T-helper 1 cell (primary cell): ENCODE measurements around the gene NIFK.
"Not testable (repeated sequence)": the region's sequence is repeated elsewhere in the genome, so short reads cannot be mapped to it uniquely, and the experiment has no call there.

Experiments used
- DNase-seq, 5 donors: peaks; one replicate each; pipeline ENCODE4 v3.0.0-alpha.2; 2012 to 2020
- total RNA-seq, 4 donors: gene quantifications; one replicate each; lab custom pipeline; 2026; lab: John Stamatoyannopoulos, UW

The NIFK gene
- 20.1 to 32.8 (median 22.6) reads per million in 4 donors for total RNA-seq

DNA sequence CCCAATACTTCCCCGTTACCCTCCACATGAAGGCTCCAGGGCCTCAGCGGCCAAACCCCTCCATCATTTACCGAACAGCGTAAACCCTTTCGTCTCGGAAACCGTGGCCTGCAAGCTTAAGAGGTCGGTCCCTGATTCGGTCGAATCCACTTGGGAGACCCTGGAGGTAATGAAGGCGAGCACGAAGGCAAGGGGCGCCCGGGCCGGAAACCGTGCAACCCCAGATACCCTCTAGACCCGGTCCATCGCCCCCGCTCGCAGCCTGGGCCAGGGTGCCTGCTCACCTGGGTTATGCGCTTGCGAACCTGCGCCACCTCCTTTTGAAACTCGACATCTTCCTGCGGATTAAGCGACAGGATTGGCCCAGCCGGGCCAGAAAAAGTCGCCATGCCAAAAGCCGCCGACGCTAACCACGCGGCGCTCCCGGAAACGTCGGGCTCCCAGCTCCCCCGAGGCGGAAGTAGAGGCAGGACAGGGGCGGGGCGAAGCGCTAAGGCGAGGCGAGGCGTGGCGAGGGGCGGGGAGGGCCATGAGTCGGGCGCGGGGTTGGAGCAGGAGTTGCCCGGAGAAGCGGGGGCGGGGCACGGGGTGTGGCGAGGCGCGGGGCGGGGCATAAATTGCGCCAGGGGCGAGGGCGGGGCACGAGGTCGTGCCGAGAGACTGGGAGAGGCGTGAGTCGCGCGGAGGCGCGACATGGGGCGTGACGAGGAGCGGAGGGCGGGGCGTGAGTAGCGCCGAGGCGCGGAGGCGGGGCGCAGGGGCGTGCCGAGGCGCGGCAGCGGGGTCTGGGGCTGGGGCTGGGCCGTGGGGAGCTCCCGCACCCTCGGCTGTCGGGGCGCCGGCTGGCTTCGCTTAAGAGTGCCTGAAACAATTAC lies at the start of gene NIFK:
TSS of gene NIFK (minus strand) at position 414 of the 875 bp plus-strand sequence. CDS start at position 389, 25 bp downstream.
- peak; percentile 99 to 100 (median 100) for DNase-seq

DNA sequence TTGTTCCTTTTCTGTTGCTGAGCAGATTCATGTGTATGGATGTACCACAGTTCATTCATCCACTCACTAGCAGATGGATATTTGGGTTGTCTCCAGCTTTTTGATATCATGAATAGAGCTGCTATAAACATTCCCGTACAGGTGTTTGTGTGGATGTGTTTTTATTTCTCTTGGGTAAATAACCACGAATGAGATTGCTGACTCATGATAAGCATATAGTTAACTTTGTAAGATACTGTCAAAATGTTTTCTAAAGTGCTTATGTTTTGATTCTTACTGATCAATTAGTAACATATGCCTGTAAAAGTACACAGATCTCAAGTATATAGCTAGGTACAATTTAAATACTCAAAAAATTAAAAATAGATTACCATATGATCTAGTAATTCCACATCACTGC lies 46.5 kb upstream of the NIFK start:
- no peak for DNase-seq

DNA sequence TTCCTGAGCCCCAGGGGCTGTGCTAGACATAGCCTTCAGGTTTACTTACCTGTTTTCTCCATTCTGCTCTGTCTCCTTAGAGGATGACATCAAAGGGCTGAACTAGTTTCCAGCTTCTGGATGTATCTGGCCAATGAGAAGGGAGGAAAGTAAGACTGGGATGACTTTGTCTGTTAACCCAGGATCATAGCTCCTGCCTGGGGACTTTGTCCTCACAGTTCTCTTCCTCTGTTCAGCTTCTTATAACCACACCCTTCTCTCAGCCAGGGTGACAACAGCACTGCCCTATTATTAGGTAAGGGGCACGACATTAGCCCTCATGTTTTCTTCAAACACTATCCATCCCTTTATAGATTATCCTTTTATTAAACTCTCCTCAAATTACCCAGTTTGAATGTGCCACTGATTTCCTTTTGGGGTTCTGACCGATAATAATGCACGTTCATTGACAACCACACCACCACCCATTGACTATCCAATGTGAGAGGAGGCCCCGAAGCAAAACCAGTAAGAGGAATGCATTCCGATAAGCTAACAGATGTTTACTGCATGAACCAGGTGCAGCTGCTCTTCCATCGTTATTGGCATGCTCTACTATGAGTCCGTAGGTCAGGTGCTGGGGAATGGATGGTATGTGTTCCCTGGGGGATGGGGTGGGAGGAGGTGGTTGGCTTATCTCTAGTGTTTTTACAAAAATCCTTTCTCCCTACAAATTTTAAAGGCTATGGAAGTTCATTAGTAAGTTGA lies 42.2 kb upstream of the NIFK start:
- DNase-seq = no peak

GRCh38 chr2:121777699-121778058 lies 41.0 kb upstream of the NIFK start:
- DNase-seq = no peak

- DNase-seq = no peak
Measured at GRCh38 chr2:121776885-121777698, 40.4 kb upstream of the NIFK start.

- DNase-seq = no peak
Measured at GRCh38 chr2:121776361-121776760, 39.7 kb upstream of the NIFK start.

- DNase-seq = no peak
Measured at GRCh38 chr2:121774235-121774634, 37.6 kb upstream of the NIFK start.

DNA sequence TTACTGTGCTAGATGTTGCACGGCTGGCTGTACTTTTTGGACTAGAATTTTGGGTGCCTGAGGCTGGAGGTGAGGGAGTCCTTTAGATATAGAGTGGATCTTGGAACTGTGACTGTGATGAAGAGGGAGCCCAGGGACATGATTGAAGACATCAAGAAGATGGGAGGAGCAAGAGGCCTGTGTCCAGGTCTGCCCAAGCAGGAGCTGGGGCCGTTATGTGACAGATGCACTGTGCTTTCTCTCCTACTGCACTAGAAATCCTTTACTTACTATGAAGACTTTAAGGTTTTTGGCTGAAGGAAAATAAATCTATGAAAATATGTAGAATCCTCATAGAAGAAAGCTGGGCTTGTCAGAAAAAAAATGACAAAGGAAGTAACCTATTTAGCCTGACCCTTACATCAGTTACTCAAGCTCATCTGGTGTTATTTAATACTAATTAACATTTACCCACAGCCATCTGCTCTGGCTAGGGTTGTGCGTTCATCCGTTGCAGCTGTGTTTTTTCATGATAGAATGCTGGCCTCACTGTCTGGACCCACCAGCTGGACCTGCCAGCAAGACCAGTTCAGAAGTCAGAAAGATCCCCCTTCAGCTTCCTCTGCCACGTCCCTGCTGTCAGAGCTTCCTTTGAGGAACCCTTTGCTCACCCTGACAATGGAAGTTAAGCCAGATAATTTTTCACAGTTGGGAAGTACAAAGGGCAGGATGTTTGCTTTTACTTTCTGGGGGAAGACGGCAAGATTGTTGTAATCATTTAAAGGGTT lies 35.5 kb upstream of the NIFK start:
- no peak for DNase-seq

DNA sequence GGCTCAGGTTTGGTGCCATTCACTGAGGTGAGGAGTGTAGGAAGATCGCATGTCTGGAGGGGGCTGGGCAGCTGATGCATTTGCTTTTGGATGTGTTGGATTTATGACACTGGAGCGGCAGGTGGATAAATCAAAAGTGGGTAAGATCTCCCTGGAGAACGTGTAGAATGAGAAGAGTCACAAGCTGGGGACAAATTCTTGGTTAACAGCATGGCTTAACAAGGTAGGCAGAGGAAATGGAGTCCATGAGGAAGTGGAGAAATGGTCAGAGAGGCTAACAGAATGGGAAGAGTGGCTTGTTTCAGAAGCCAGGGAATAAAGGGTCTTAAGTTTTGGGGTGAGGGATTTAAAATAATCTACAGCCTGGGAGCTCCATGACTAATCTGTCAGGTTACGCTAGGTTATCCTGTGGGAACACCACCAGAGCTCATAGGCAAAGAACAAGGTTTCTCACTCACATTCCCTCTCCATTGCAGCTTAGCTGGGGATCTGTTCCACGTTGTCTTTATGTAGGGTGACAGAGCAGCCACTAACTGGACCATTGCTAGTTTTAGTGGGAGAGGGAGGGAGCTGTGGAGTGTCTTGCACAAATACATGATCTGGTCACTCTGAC lies 31.6 kb upstream of the NIFK start:
- DNase-seq = no peak

- no peak for DNase-seq
Measured at GRCh38 chr2:121766624-121767023, 29.9 kb upstream of the NIFK start.

DNA sequence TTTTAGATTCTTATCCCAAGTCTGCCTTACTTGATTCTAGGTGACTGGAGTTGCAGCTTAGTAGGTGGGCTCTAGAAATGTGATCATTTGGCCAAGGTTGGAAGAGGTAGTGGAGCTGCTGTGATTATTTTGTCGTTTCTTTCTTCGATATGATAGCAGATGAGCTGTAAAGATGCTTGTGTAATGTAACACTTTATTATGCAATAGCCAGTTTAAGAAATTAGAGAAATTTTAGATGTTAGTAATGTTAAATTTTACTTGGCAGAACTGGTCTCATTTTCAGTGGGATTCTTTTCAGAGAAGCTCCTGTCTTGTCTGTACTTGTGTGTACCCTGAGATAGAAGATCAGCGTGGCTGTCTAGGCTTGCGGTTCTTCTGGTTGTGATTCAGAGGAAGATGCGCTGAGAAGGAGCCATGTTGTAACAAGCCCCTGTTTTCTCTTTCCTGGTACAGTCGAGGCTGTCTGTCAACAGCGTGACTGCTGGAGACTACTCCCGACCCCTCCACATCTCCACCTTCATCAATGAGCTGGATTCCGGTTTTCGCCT lies 28.1 kb upstream of the NIFK start:
- no peak for DNase-seq

GRCh38 chr2:121755237-121756111 lies 18.8 kb upstream of the NIFK start, which contains the start of gene TSN:
TSS of gene TSN (plus strand) at chr2:121755651. CDS start at chr2:121755780, 129 bp downstream.
- peak; percentile 95 to 99 (median 97) for DNase-seq

GRCh38 chr2:121754851-121755236 lies 18.2 kb upstream of the NIFK start:
- no peak for DNase-seq

- DNase-seq = no peak
Measured at GRCh38 chr2:121748202-121748601, 11.5 kb upstream of the NIFK start.

DNA sequence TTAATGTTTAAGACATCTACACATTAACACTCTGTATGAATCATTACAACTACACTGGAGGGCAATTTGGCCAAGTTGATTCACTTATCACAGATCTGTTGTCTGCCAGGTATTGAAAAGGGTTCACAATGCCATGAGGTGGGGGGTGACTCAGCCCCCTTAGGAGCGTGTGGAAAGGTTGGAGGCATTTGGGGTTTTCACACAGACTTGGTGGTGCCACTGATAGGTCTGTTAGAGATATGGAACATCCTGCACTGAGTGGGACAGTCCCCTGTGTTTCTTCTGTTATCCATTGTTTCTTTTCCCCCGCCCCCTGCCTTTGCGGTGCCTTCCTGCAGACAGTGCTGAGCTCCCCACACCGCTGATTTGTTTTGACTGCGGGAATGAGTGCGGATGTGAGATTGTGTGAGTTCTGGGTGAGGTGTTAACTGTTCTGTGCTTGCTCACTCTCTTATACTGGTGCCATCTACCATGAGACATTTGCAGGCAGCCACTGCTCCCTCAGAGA lies 9.4 kb upstream of the NIFK start:
- no peak for DNase-seq

DNA sequence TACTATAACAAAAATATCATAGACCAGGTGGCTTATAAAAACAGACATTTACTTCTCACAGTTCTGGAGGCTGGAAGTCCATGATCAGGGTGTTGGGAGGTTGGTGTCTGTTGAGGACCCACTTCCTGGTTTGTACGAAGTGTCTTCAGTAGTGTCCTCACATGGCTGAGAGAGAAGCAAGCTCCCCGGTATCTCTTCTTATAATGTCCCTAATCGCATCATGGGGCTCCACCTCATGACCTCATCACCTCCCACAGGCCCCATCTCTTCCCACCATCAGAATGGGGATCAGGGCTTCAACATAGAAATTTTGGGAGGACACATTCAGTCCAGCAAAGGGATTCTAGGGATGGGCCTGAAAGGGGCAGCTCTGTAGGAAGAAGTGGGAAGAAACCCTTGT lies 4.8 kb upstream of the NIFK start:
- DNase-seq = no peak

GRCh38 chr2:121740973-121741372 lies 4.3 kb upstream of the NIFK start:
- no peak for DNase-seq

GRCh38 chr2:121736140-121736461 lies 574 bp downstream of the NIFK start:
- no peak for DNase-seq

GRCh38 chr2:121735518-121736074 lies 1.1 kb downstream of the NIFK start:
- peak in 1 of 5 donors; percentile 25 for DNase-seq

DNA sequence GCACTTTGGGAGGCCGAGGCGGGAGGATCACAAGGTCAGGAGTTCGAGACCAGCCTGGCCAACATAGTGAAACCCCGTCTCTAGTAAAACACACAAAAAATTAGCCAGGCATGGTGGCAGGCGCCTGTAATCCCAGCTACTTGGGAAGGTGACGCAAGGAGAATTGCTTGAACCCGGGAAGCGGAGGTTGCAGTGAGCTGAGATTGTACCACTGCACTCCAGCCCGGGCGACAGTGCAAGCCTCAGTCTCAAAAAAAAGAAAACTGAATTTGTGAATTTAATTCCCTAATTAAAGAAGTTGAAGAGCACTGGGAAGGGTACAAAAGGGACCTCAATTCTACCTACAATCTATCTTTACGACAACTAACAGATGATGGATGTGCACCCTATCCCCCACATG lies 2.1 kb downstream of the NIFK start:
- not testable (repeated sequence) for DNase-seq
